ENCODE data around the gene ZAR1L.

The ZAR1L gene

GRCh38 chr13:32302461-32302860, 12.7 kb downstream of the ZAR1L start:
- DNase-seq (ENCODE audit: low read depth) = no peak

- no peak for DNase-seq (ENCODE audit: low read depth)
These were observed 14.2 kb downstream of the ZAR1L start for GRCh38 chr13:32300920-32301319.

GRCh38 chr13:32300406-32300805, 14.8 kb downstream of the ZAR1L start:
- no peak for DNase-seq (ENCODE audit: low read depth)

- DNase-seq (ENCODE audit: low read depth) = no peak
These were observed 15.3 kb downstream of the ZAR1L start for GRCh38 chr13:32299893-32300292.

- no peak for DNase-seq (ENCODE audit: low read depth)
These were observed 16.5 kb downstream of the ZAR1L start for GRCh38 chr13:32298695-32299094.

GRCh38 chr13:32297206-32297605, 18.0 kb downstream of the ZAR1L start:
- no peak for DNase-seq (ENCODE audit: low read depth)

- no peak for DNase-seq (ENCODE audit: low read depth)
These were observed 29.6 kb downstream of the ZAR1L start for GRCh38 chr13:32285633-32285965.

GRCh38 chr13:32284927-32285632, 30.1 kb downstream of the ZAR1L start:
- DNase-seq (ENCODE audit: low read depth) = peak; percentile 90

- DNase-seq (ENCODE audit: low read depth) = no peak
These were observed 33.0 kb downstream of the ZAR1L start for GRCh38 chr13:32282096-32282711.

- no peak for DNase-seq (ENCODE audit: low read depth)
These were observed 34.1 kb downstream of the ZAR1L start for GRCh38 chr13:32281096-32281495.

GRCh38 chr13:32278426-32278825, 36.7 kb downstream of the ZAR1L start:
- DNase-seq (ENCODE audit: low read depth) = peak; percentile 53

GRCh38 chr13:32277839-32278238, 37.3 kb downstream of the ZAR1L start:
- no peak for DNase-seq (ENCODE audit: low read depth)

GRCh38 chr13:32272021-32272683, 43.0 kb downstream of the ZAR1L start:
- no peak for DNase-seq (ENCODE audit: low read depth)

GRCh38 chr13:32267836-32268439, 47.2 kb downstream of the ZAR1L start:
- DNase-seq (ENCODE audit: low read depth) = no peak

- DNase-seq (ENCODE audit: low read depth) = no peak
These were observed 49.0 kb downstream of the ZAR1L start for GRCh38 chr13:32266130-32266529.

- DNase-seq (ENCODE audit: low read depth) = no peak
These were observed 49.4 kb downstream of the ZAR1L start for GRCh38 chr13:32265726-32266125.

GRCh38 chr13:32264407-32264806, 50.8 kb downstream of the ZAR1L start:
- peak; percentile 55 for DNase-seq (ENCODE audit: low read depth)

- no peak for DNase-seq (ENCODE audit: low read depth)
These were observed 52.5 kb downstream of the ZAR1L start for GRCh38 chr13:32262619-32263018.

- peak; percentile 60 for DNase-seq (ENCODE audit: low read depth)
These were observed 53.0 kb downstream of the ZAR1L start for GRCh38 chr13:32262165-32262564.

- peak; percentile 90 for DNase-seq (ENCODE audit: low read depth)
These were observed 53.6 kb downstream of the ZAR1L start for GRCh38 chr13:32261567-32261966.

- no peak for DNase-seq (ENCODE audit: low read depth)
These were observed 56.0 kb downstream of the ZAR1L start for GRCh38 chr13:32259116-32259515.

GRCh38 chr13:32257649-32258048, 57.5 kb downstream of the ZAR1L start:
- DNase-seq (ENCODE audit: low read depth) = no peak

- no peak for DNase-seq (ENCODE audit: low read depth)
These were observed 58.9 kb downstream of the ZAR1L start for GRCh38 chr13:32256243-32256642.
